HCT116 (cell line): ENCODE results near the gene UVSSA. TPM values are rescaled to one million over a fixed set of nuclear protein-coding genes. Genes with fewer than 3 reads are reported as not detected.

Experiments used
- ATAC-seq: fragments of 200-7000 bp; cut with Tn5 transposase; 2 replicates; pipeline ENCODE4 v1.9.1; 2020; ENCODE audit warnings: mild to moderate bottlenecking, moderate library complexity
- BruUV-seq: library from RNA; stranded (reverse); fragments of 400-500 nt; replicated peaks from 2 replicates; lab custom pipeline; 2021; lab: Mats Ljungman, UMichigan
- CTCF ChIA-PET: fragments of 300-600 bp; sonication (Branson Sonifier 250); formaldehyde crosslinking; loops from one replicate; lab custom pipeline; 2021; ENCODE audit warnings: antibody characterized with exemption; lab: Charles Lee
- POLR2A ChIA-PET: fragments of 300-600, 350-600 bp; sonication (Branson Sonifier 250); formaldehyde crosslinking; loops from one replicate; lab custom pipeline; 2021; ENCODE audit warnings: antibody characterized with exemption; lab: Charles Lee
- RAD21 ChIA-PET, 2 experiments: fragments of 300-600 bp; sonication (Branson Sonifier 250); formaldehyde crosslinking; loops; one replicate each; lab custom pipeline; 2023; ENCODE audit warnings: low total read pairs in 2 of 2; ENCODE audit not compliant: uncharacterized antibody in 2 of 2, unreplicated experiment in 2 of 2, low non-redundant PET in 1 of 2; lab: Charles Lee
- DNase-seq: peaks from one replicate; pipeline ENCODE4 v3.0.0-alpha.2; 2010; ENCODE audit warnings: low read depth, low spot score
- H2AFZ ChIP-seq: fragments of 200-600 bp; shearing (Covaris generic), sonication (generic); 2 replicates; pipeline ENCODE4 v1.6.1; 2017; ENCODE audit warnings: low read depth, mixed run types, mixed read lengths, antibody characterized with exemption, low read length; ENCODE audit not compliant: poor library complexity, severe bottlenecking
- H3K27ac ChIP-seq: 2 replicates; pipeline ENCODE4 v1.5.1; 2012; ENCODE audit warnings: low read depth, low read length
- H3K27me3 ChIP-seq: fragments of 200-600 bp; sonication (generic); 2 replicates; pipeline ENCODE4 v1.6.1; 2016; ENCODE audit warnings: mixed run types, low read length, mixed read lengths; ENCODE audit not compliant: insufficient read depth
- H3K36me3 ChIP-seq, 2 experiments: fragments of 200-500 bp in 1 of 2; fragments of 200-600 bp in 1 of 2; sonication (Bioruptor generic) in 1 of 2; sonication (generic) in 1 of 2; 2 replicates each; pipeline versions ENCODE4 v1.5.1 to v1.6.1; 2014 to 2016; ENCODE audit warnings: low read length in 2 of 2, inconsistent platforms in 1 of 2, mixed read lengths in 1 of 2, mixed run types in 1 of 2; ENCODE audit not compliant: insufficient read depth in 2 of 2, control insufficient read depth in 1 of 2
- H3K4me1 ChIP-seq, 2 experiments: fragments of 200-600 bp in 1 of 2; sonication (generic) in 1 of 2; 2 replicates each; pipeline versions ENCODE4 v1.5.1 to v1.6.1; 2012 to 2017; ENCODE audit warnings: low read length in 2 of 2, inconsistent platforms in 1 of 2, mild to moderate bottlenecking in 1 of 2, mixed read lengths in 1 of 2, mixed run types in 1 of 2, moderate library complexity in 1 of 2; ENCODE audit not compliant: insufficient read depth in 2 of 2, control insufficient read depth in 1 of 2
- H3K4me2 ChIP-seq: fragments of 200-600 bp; sonication (generic); 2 replicates; pipeline ENCODE4 v1.6.1; 2017; ENCODE audit warnings: mixed run types, low read length, mixed read lengths
- H3K4me3 ChIP-seq, 2 experiments: fragments of 200-600 bp in 1 of 2; sonication (generic) in 1 of 2; replicated peaks in 1 of 2; 2 replicates each; pipeline ENCODE4 v1.5.1; 2011 to 2016; ENCODE audit warnings: low read length in 2 of 2, control low read depth in 1 of 2, low read depth in 1 of 2, mild to moderate bottlenecking in 1 of 2, mixed read lengths in 1 of 2, mixed run types in 1 of 2
- H3K79me2 ChIP-seq: fragments of 200-600 bp; sonication (generic); 2 replicates; pipeline ENCODE4 v1.6.1; 2017; ENCODE audit warnings: mild to moderate bottlenecking, mixed run types, low read length, moderate library complexity, mixed read lengths; ENCODE audit not compliant: insufficient read depth
- H3K9ac ChIP-seq: fragments of 200-600 bp; sonication (generic); 2 replicates; pipeline ENCODE4 v1.6.1; 2016; ENCODE audit warnings: low read length, mixed read lengths
- H3K9me2 ChIP-seq: fragments of 200-600 bp; sonication (generic), shearing (Covaris generic); 2 replicates; pipeline ENCODE4 v1.6.1; 2017; ENCODE audit warnings: mixed run types, mild to moderate bottlenecking, moderate library complexity; ENCODE audit not compliant: insufficient read depth
- H3K9me3 ChIP-seq, 2 experiments: fragments of 200-500 bp in 1 of 2; fragments of 200-600 bp in 1 of 2; sonication (Bioruptor generic) in 1 of 2; sonication (generic) in 1 of 2; 2 replicates each; pipeline ENCODE4 v1.6.1; 2014 to 2017; ENCODE audit warnings: low read length in 2 of 2, mixed read lengths in 2 of 2, inconsistent platforms in 1 of 2, low read depth in 1 of 2, mild to moderate bottlenecking in 1 of 2, mixed run types in 1 of 2, moderate library complexity in 1 of 2; ENCODE audit not compliant: control insufficient read depth in 1 of 2, insufficient read depth in 1 of 2
- H4K20me1 ChIP-seq: fragments of 200-600 bp; sonication (generic), shearing (Covaris generic); 2 replicates; pipeline ENCODE4 v1.6.1; 2017; ENCODE audit warnings: mixed run types, mild to moderate bottlenecking, moderate library complexity; ENCODE audit not compliant: insufficient read depth
- ATF3 ChIP-seq: IDR thresholded peaks from 2 replicates; pipeline ENCODE4 v1.6.1; 2012
- CEBPB ChIP-seq: IDR thresholded peaks from 2 replicates; pipeline ENCODE4 v1.6.1; 2012; ENCODE audit warnings: low read depth
- EGR1 ChIP-seq: IDR thresholded peaks from 2 replicates; pipeline ENCODE4 v1.6.1; 2012; ENCODE audit warnings: low read depth
- EZH2 ChIP-seq: fragments of 200-600 bp; sonication (generic); IDR thresholded peaks from 2 replicates; pipeline ENCODE4 v1.6.1; 2017; ENCODE audit warnings: antibody characterized with exemption, mixed run types
- EZH2phosphoT487 ChIP-seq: fragments of 200-600 bp; IDR thresholded peaks from 2 replicates; pipeline ENCODE4 v1.6.1; 2018; ENCODE audit warnings: antibody characterized with exemption, borderline replicate concordance
- JUND ChIP-seq: IDR thresholded peaks from 2 replicates; pipeline ENCODE4 v1.6.1; 2012
- RAD21 ChIP-seq: IDR thresholded peaks from 2 replicates; pipeline ENCODE4 v1.6.1; 2012; ENCODE audit warnings: low read depth, mild to moderate bottlenecking
- SRF ChIP-seq: IDR thresholded peaks from 2 replicates; pipeline ENCODE4 v1.6.1; 2012; ENCODE audit warnings: low read depth
- TCF7L2 ChIP-seq: IDR thresholded peaks from 2 replicates; pipeline ENCODE4 v1.7.0; 2011; ENCODE audit warnings: borderline replicate concordance, inconsistent platforms; ENCODE audit not compliant: insufficient read depth, insufficient read length; ENCODE audit errors: extremely low read depth
- YY1 ChIP-seq: IDR thresholded peaks from 2 replicates; pipeline ENCODE4 v1.6.1; 2011; ENCODE audit warnings: low read length, low read depth, moderate library complexity, mild to moderate bottlenecking; ENCODE audit not compliant: insufficient replicate concordance; ENCODE audit errors: extremely low read depth
- intact Hi-C: fragments of 100-400 bp; cut with micrococcal nuclease; formaldehyde crosslinking; loops from 2 replicates; pipeline ENCODE4 v1.10.0; 2022
- total RNA-seq: library from RNA; stranded (reverse); gene quantifications from one replicate; pipeline ENCODE4 v1.2.1, GENCODE V29; 2021; ENCODE audit not compliant: unreplicated experiment
- TF ChIP-seq, protein P1 (sequence below), 3 experiments: fragments of 200-600 bp in 1 of 3; sonication (generic) in 1 of 3; IDR thresholded peaks in 2 of 3; conservative IDR thresholded peaks in 1 of 3; 2 replicates each; pipeline ENCODE4 v1.5.1; 2012 to 2017; ENCODE audit warnings: low read depth in 2 of 3, low read length in 2 of 3, antibody characterized with exemption in 1 of 3, borderline replicate concordance in 1 of 3, control low read depth in 1 of 3, mild to moderate bottlenecking in 1 of 3, mixed read lengths in 1 of 3, mixed run types in 1 of 3, moderate library complexity in 1 of 3; ENCODE audit not compliant: insufficient read depth in 1 of 3
- TF ChIP-seq, protein P2 (sequence below): IDR thresholded peaks from 2 replicates; pipeline ENCODE4 v1.6.1; 2011; ENCODE audit warnings: mild to moderate bottlenecking, low read length, moderate library complexity; ENCODE audit not compliant: insufficient replicate concordance; ENCODE audit errors: extremely low read depth

Gene UVSSA
- total RNA-seq, 1 experiment from 2014 or later: 30.5 TPM

DNA sequence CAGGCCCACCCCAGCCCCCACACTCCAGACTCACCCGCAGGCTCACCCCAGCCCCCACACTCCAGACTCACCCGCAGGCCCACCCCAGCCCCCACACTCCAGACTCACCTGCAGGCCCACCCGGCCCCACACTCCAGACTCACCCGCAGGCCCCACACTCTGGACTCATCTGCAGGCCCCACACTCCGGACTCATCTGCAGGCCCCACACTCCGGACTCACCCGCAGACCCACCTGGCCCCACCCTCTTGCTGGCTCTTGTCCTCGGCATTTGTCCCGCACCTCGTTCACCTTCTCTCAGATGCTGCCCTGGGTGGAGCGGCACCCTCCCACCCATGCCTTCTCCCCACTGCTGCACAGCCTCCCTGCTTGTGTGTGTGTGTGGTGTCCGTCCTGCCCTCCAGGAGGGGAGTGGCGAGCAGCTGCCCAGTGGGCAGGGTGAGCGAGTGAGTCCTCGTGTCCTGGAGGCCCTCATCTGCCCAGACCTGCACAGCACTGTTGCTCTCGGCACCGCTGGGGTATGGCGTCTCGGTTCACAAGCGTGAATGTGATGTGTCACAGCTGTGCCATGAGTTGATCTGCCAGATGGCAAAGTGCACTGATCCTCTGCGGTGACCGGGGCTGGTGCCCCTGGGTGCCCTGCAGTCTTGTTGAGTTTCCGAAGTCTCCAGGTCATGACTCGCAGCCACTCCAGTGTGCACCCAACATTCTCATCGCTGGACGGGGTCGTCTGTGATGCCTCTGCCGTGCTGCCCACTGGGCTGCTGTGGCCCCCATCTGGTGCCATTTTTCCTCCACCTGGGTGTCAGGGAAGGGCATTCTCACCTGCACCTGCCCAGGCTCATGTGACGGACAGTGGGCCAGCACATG lies 29.6 kb upstream of the UVSSA start:
- H3K79me2 ChIP-seq: peaks cover 56% of the 10 kb centered on the region

DNA sequence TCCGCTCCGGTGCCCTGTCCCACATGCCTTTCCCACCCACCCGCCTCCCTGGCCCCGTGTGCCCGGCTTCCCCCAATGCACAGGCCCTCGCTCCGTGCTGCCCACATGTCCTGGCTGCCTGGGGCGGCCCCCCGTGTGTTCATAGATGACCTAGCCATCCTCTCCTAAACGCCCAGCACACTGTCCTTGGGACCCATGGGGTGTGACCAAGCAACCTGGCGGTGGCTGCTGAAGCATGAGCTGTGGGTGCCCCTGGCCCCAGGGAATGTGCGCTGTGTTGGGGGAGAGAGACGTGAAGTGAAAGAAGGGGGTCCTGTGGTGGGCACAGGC lies 29.0 kb upstream of the UVSSA start:
- H2AFZ ChIP-seq: no peak overlapping the region
- H3K4me3 ChIP-seq: no peak overlapping the region
- no TSS peak for BruUV-seq
- no peak overlapping the region for H3K9ac ChIP-seq
- intact Hi-C loops: no loop called here
- ChIA-PET RAD21 (no interaction called here), CTCF (no interaction called here), POLR2A (interaction anchor here (1.2 kb wide), 1 partner anchor 28 kb away, joined by 3 read pairs; the partner anchor contains the start of gene MAEA)
- no peaks in the 10 kb centered on the region for H3K9me2 ChIP-seq
- no peak overlapping the region for H3K27ac ChIP-seq
- DNase-seq (no peak), ATAC-seq (no peak)
- H3K27me3 ChIP-seq: no peaks in the 10 kb centered on the region
- TF ChIP-seq ATF3: no peak
- TF ChIP-seq EZH2: no peak
- TF ChIP-seq, protein P1, sequence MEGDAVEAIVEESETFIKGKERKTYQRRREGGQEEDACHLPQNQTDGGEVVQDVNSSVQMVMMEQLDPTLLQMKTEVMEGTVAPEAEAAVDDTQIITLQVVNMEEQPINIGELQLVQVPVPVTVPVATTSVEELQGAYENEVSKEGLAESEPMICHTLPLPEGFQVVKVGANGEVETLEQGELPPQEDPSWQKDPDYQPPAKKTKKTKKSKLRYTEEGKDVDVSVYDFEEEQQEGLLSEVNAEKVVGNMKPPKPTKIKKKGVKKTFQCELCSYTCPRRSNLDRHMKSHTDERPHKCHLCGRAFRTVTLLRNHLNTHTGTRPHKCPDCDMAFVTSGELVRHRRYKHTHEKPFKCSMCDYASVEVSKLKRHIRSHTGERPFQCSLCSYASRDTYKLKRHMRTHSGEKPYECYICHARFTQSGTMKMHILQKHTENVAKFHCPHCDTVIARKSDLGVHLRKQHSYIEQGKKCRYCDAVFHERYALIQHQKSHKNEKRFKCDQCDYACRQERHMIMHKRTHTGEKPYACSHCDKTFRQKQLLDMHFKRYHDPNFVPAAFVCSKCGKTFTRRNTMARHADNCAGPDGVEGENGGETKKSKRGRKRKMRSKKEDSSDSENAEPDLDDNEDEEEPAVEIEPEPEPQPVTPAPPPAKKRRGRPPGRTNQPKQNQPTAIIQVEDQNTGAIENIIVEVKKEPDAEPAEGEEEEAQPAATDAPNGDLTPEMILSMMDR (IDR thresholded peaks at IDR 0.05 in 2 of 3, conservative IDR thresholded peaks at IDR 0.05 in 1 of 3; ENCODE audit: borderline replicate concordance in 1 of 3, insufficient read depth in 1 of 3, low read depth in 2 of 3, low read length in 2 of 3): no peak
- TF ChIP-seq JUND: no peak
- TF ChIP-seq RAD21: no peak
- TF ChIP-seq YY1: no peak
- no peak for TF ChIP-seq EGR1
- TF ChIP-seq SRF: no peak
- no peak for TF ChIP-seq TCF7L2
- TF ChIP-seq EZH2phosphoT487: no peak
- no peak for TF ChIP-seq CEBPB
- no peaks in the 10 kb centered on the region for H4K20me1 ChIP-seq
- H3K4me1 ChIP-seq: peaks cover 2 to 16% of the 10 kb centered on the region in 2 experiments; a peak in 3 of 4 replicates
- no peak overlapping the region for H3K4me2 ChIP-seq
- no peaks in the 10 kb centered on the region for H3K9me3 ChIP-seq
- peaks cover 32 to 43% of the 10 kb centered on the region in 2 experiments; a peak in 3 of 4 replicates for H3K36me3 ChIP-seq
- H3K79me2 ChIP-seq: peaks cover 50% of the 10 kb centered on the region

More for the DNA sequence above, 29.6 kb upstream of the UVSSA start:
- Histone ChIP-seq H3K4me2 (no peak overlapping the region), H4K20me1 (no peaks in the 10 kb centered on the region), H3K27me3 (no peaks in the 10 kb centered on the region), H2AFZ (no peak overlapping the region), H3K27ac (no peak overlapping the region), H3K9me2 (no peaks in the 10 kb centered on the region), H3K9me3 (no peaks in the 10 kb centered on the region), H3K36me3 (peaks cover 29 to 48% of the 10 kb centered on the region in 2 experiments), H3K4me3 (no peak overlapping the region), H3K4me1 (peaks cover 0 to 10% of the 10 kb centered on the region in 2 experiments; a peak in 2 of 4 replicates), H3K9ac (no peak overlapping the region)
- ATAC-seq (no peak), DNase-seq (no peak)
- ChIA-PET POLR2A (no interaction called here), CTCF (no interaction called here), RAD21 (no interaction called here)
- intact Hi-C loops: no loop called here
- no peak for TF ChIP-seq TCF7L2
- TF ChIP-seq, protein P2, sequence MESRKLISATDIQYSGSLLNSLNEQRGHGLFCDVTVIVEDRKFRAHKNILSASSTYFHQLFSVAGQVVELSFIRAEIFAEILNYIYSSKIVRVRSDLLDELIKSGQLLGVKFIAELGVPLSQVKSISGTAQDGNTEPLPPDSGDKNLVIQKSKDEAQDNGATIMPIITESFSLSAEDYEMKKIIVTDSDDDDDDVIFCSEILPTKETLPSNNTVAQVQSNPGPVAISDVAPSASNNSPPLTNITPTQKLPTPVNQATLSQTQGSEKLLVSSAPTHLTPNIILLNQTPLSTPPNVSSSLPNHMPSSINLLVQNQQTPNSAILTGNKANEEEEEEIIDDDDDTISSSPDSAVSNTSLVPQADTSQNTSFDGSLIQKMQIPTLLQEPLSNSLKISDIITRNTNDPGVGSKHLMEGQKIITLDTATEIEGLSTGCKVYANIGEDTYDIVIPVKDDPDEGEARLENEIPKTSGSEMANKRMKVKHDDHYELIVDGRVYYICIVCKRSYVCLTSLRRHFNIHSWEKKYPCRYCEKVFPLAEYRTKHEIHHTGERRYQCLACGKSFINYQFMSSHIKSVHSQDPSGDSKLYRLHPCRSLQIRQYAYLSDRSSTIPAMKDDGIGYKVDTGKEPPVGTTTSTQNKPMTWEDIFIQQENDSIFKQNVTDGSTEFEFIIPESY: no peak
- BruUV-seq: no TSS peak
